ENCODE results near the gene GLT1D1.

Gene GLT1D1

GRCh38 chr12:128844031-128844635 is 9.1 kb upstream of the GLT1D1 start:
- TF ChIP-seq TAF1 (IDR thresholded peaks at IDR 0.05; ENCODE audit: borderline replicate concordance, insufficient read depth, low read length) (no peak), REST (IDR thresholded peaks at IDR 0.05; ENCODE audit: insufficient read depth in 1 of 2, low read depth in 2 of 2, low read length in 2 of 2) (no peak), FOXP2 (optimal IDR thresholded peaks at IDR 0.05; ENCODE audit: borderline replicate concordance, extremely low read depth, extremely low read length, insufficient read depth) (no peak), POLR2AphosphoS5 (IDR thresholded peaks at IDR 0.05; ENCODE audit: low read depth, low read length) (no peak), SIN3A (IDR thresholded peaks at IDR 0.05; ENCODE audit: borderline replicate concordance, insufficient read depth, low read length) (no peak)

- TF ChIP-seq TAF1 (IDR thresholded peaks at IDR 0.05; ENCODE audit: borderline replicate concordance, insufficient read depth, low read length), result no peak
- TF ChIP-seq SIN3A (IDR thresholded peaks at IDR 0.05; ENCODE audit: borderline replicate concordance, insufficient read depth, low read length), result no peak
These were observed 4.9 kb upstream of the GLT1D1 start for GRCh38 chr12:128848371-128848770.

GRCh38 chr12:128850400-128850799 is 2.9 kb upstream of the GLT1D1 start:
- no peak for TF ChIP-seq TAF1 (IDR thresholded peaks at IDR 0.05; ENCODE audit: borderline replicate concordance, insufficient read depth, low read length)
- TF ChIP-seq SIN3A (IDR thresholded peaks at IDR 0.05; ENCODE audit: borderline replicate concordance, insufficient read depth, low read length), result no peak
- TF ChIP-seq POLR2AphosphoS5 (IDR thresholded peaks at IDR 0.05; ENCODE audit: low read depth, low read length), result no peak
- no peak for TF ChIP-seq REST (IDR thresholded peaks at IDR 0.05; ENCODE audit: insufficient read depth in 1 of 2, low read depth in 2 of 2, low read length in 2 of 2)
- TF ChIP-seq FOXP2 (optimal IDR thresholded peaks at IDR 0.05; ENCODE audit: borderline replicate concordance, extremely low read depth, extremely low read length, insufficient read depth), result no peak

GRCh38 chr12:128852026-128852698 is 1.1 kb upstream of the GLT1D1 start:
- TF ChIP-seq POLR2AphosphoS5 (IDR thresholded peaks at IDR 0.05; ENCODE audit: low read depth, low read length), result no peak

GRCh38 chr12:128853600-128854197 is 421 bp downstream of the GLT1D1 start:
- TF ChIP-seq FOXP2 (optimal IDR thresholded peaks at IDR 0.05; ENCODE audit: borderline replicate concordance, extremely low read depth, extremely low read length, insufficient read depth), result no peak
- no peak for TF ChIP-seq POLR2AphosphoS5 (IDR thresholded peaks at IDR 0.05; ENCODE audit: low read depth, low read length)

- TF ChIP-seq FOXP2 (optimal IDR thresholded peaks at IDR 0.05; ENCODE audit: borderline replicate concordance, extremely low read depth, extremely low read length, insufficient read depth), result no peak
- TF ChIP-seq POLR2AphosphoS5 (IDR thresholded peaks at IDR 0.05; ENCODE audit: low read depth, low read length), result no peak
- no peak for TF ChIP-seq TAF1 (IDR thresholded peaks at IDR 0.05; ENCODE audit: borderline replicate concordance, insufficient read depth, low read length)
- no peak for TF ChIP-seq SIN3A (IDR thresholded peaks at IDR 0.05; ENCODE audit: borderline replicate concordance, insufficient read depth, low read length)
- no peak for TF ChIP-seq REST (IDR thresholded peaks at IDR 0.05; ENCODE audit: insufficient read depth in 1 of 2, low read depth in 2 of 2, low read length in 2 of 2)
These were observed 2.9 kb downstream of the GLT1D1 start for GRCh38 chr12:128856035-128856790.

Measured in PFSK-1 (cell line).